K562 (cell line): ENCODE data around the gene POLR3C. TPM values are rescaled to one million over a fixed set of nuclear protein-coding genes. Genes with fewer than 3 reads are reported as not detected.

Experiments used
- ARID3B ChIP-seq: fragments of 250-450 bp; sonication (Bioruptor Pico); IDR thresholded peaks from 2 replicates; pipeline ENCODE4 v1.4.0; 2020; ENCODE audit warnings: borderline replicate concordance
- CCAR2 ChIP-seq: fragments of 200-400 bp; formaldehyde crosslinking; IDR thresholded peaks from 2 replicates; pipeline ENCODE4 v1.6.1; 2017; ENCODE audit warnings: mild to moderate bottlenecking, low read depth, low read length
- CREBBP ChIP-seq: IDR thresholded peaks from one replicate; pipeline ENCODE4 v1.6.1; 2012; ENCODE audit warnings: low read depth, mild to moderate bottlenecking, control low read depth, inconsistent platforms, low read length
- FOXK2 ChIP-seq, 2 experiments: fragments of 450-650 bp; IDR thresholded peaks in 1 of 2; conservative IDR thresholded peaks in 1 of 2; 2 replicates each; pipeline ENCODE4 v1.6.1; 2016; ENCODE audit warnings: low read depth in 2 of 2, mild to moderate bottlenecking in 1 of 2
- FOXO4 ChIP-seq: fragments of 450-650 bp; formaldehyde crosslinking; IDR thresholded peaks from 2 replicates; pipeline ENCODE4 v1.4.0; 2020; ENCODE audit warnings: mild to moderate bottlenecking, moderate library complexity
- HNRNPK ChIP-seq: fragments of 200-400 bp; formaldehyde crosslinking; IDR thresholded peaks from one replicate; pipeline ENCODE4 v1.6.1; 2018; ENCODE audit warnings: mild to moderate bottlenecking, low read depth, low read length; ENCODE audit not compliant: poor library complexity, severe bottlenecking
- RAD21 ChIP-seq, 2 experiments: fragments of 250-450 bp in 1 of 2; fragments of 450-650 bp in 1 of 2; sonication (Bioruptor Pico) in 1 of 2; formaldehyde crosslinking in 1 of 2; IDR thresholded peaks in 1 of 2; conservative IDR thresholded peaks in 1 of 2; 2 replicates each; pipeline versions ENCODE4 v1.4.0 to v1.8.0; 2020 to 2022; ENCODE audit warnings: mild to moderate bottlenecking in 2 of 2, moderate library complexity in 1 of 2
- RBM39 ChIP-seq: fragments of 200-400 bp; formaldehyde crosslinking; optimal IDR thresholded peaks from 2 replicates; pipeline ENCODE3; 2018; ENCODE audit warnings: low read depth, low read length
- REST ChIP-seq, 2 experiments: fragments of 450-650 bp; formaldehyde crosslinking in 1 of 2; IDR thresholded peaks; 2 replicates each; pipeline versions ENCODE4 v1.4.0 to v1.6.1; 2014 to 2020; ENCODE audit warnings: mild to moderate bottlenecking in 2 of 2, borderline replicate concordance in 1 of 2, low read depth in 1 of 2
- RFX7 ChIP-seq: fragments of 250-450 bp; sonication (Bioruptor Pico); IDR thresholded peaks from 2 replicates; pipeline ENCODE4 v1.5.1; 2021; ENCODE audit warnings: mild to moderate bottlenecking
- ZBTB2 ChIP-seq: fragments of 450-650 bp; IDR thresholded peaks from 2 replicates; pipeline ENCODE4 v1.6.1; 2016; ENCODE audit warnings: antibody characterized with exemption
- ZBTB7A ChIP-seq: IDR thresholded peaks from 2 replicates; pipeline ENCODE4 v1.6.1; 2011; ENCODE audit warnings: low read depth, mild to moderate bottlenecking, low read length, moderate library complexity, borderline replicate concordance; ENCODE audit not compliant: control insufficient read depth
- ZNF436 ChIP-seq: fragments of 250-450, 450-650 bp; sonication (Bioruptor Pico); formaldehyde crosslinking; IDR thresholded peaks from 2 replicates; pipeline ENCODE4 v1.7.0; 2020; ENCODE audit warnings: mild to moderate bottlenecking
- polyA plus RNA-seq, 8 experiments: library from polyadenylated mRNA; depleted of rRNA in 4 of 8; stranded (reverse) in 5 of 8; unstranded in 3 of 8; fragments of >200 nt; fragmentation: Nextera tagmentation in 2 of 8; fragmentation: Illumina TruSeq in 1 of 8; extraction: Ambion mirVana in 2 of 8; extraction: Trizol in 1 of 8; gene quantifications; 2 replicates each; pipeline versions ENCODE4 v1.2.1 to v1.2.3, GENCODE V29; 2011 to 2014; ENCODE audit warnings: inconsistent platforms in 1 of 8, missing spikeins in 1 of 8
- total RNA-seq, 7 experiments: library from RNA; depleted of rRNA in 6 of 7; stranded (reverse); fragments of >200 nt in 6 of 7; fragmentation: Illumina TruSeq in 2 of 7; extraction: Trizol in 2 of 7; gene quantifications; 2 replicates each; pipeline versions ENCODE4 v1.2.1 to v1.2.3, GENCODE V29; 2011 to 2021; ENCODE audit warnings: low replicate concordance in 1 of 7

Gene POLR3C
- total and polyA plus RNA-seq, 9 of the 15 experiments (the other 6 are each of a cell fraction or from before 2014, with no cell fraction given), result 19.7 to 64.1 (median 45.2) TPM

- TF ChIP-seq RBM39 (peak; percentile 33), HNRNPK (no peak), CCAR2 (0 out of 2 replicates have a peak, but pooled peaks have one; percentile 50), CREBBP (no peak), FOXK2 (conservative IDR thresholded peaks at IDR 0.05 in 1 of 2, IDR thresholded peaks at IDR 0.05 in 1 of 2; ENCODE audit: low read depth in 2 of 2) (peak in 1 of 2 experiments; percentile 34; a peak in 2 of 4 replicates), REST (IDR thresholded peaks at IDR 0.05; ENCODE audit: borderline replicate concordance) (0 out of 2 replicates have a peak, but pooled peaks have one; percentile 39), REST (CRISPR knock-in tag; IDR thresholded peaks at IDR 0.05; ENCODE audit: low read depth) (no peak), ARID3B (0 out of 2 replicates have a peak, but pooled peaks have one; percentile 18), ZBTB2 (0 out of 2 replicates have a peak, but pooled peaks have one; percentile 42), RAD21 (CRISPR knock-in tag; conservative IDR thresholded peaks at IDR 0.05 in 1 of 2, IDR thresholded peaks at IDR 0.05 in 1 of 2) (peak; percentile 51 to 70; a peak in 3 of 4 replicates), ZNF436 (CRISPR knock-in tag) (0 out of 2 replicates have a peak, but pooled peaks have one; percentile 26), FOXO4 (CRISPR knock-in tag) (no peak), RFX7 (CRISPR knock-in tag) (no peak), ZBTB7A (peak; percentile 99)
These were observed 22.2 kb downstream of the POLR3C start (continued) for GRCh38 chr1:145846201-145846612.
